ENCODE data around the gene SUMO2. TPM values are rescaled to one million over a fixed set of nuclear protein-coding genes. Genes with fewer than 3 reads are reported as not detected.
A peak's percentile ranks its signal among the peaks of the same experiment; 100 is the strongest.

The SUMO2 gene
- total and polyA plus RNA-seq, 9 of the 15 experiments (the other 6 are each of a cell fraction or from before 2014, with no cell fraction given): 157 to 733 (median 419) TPM

GRCh38 chr17:75153780-75154194 is 29.0 kb downstream of the SUMO2 start (continued):
- TF ChIP-seq MLLT1 (IDR thresholded peaks at IDR 0.05): 0 out of 4 replicates have a peak, but pooled peaks of 1 of the 2 experiments have one; percentile 13
- TF ChIP-seq ZZZ3 (IDR thresholded peaks at IDR 0.05): no peak
- TF ChIP-seq TAF7 (tag; IDR thresholded peaks at IDR 0.05): no peak
- TF ChIP-seq NCOA1 (IDR thresholded peaks at IDR 0.05; ENCODE audit: low read depth): no peak
- no peak for TF ChIP-seq NR1H2 (CRISPR knock-in tag; IDR thresholded peaks at IDR 0.05)
- peak; percentile 21; the same call in 1 of the 2 replicates for TF ChIP-seq ZC3H4 (CRISPR knock-in tag; IDR thresholded peaks at IDR 0.05; ENCODE audit: borderline replicate concordance)
- TF ChIP-seq PRDM10 (IDR thresholded peaks at IDR 0.05; ENCODE audit: partially characterized antibody): peak; percentile 54
- TF ChIP-seq ZNF592 (IDR thresholded peaks at IDR 0.05): peak; percentile 14; the same call in 1 of the 2 replicates
- TF ChIP-seq RBM15 (IDR thresholded peaks at IDR 0.05; ENCODE audit: insufficient read depth, low read length): no peak
- TF ChIP-seq, protein P1, sequence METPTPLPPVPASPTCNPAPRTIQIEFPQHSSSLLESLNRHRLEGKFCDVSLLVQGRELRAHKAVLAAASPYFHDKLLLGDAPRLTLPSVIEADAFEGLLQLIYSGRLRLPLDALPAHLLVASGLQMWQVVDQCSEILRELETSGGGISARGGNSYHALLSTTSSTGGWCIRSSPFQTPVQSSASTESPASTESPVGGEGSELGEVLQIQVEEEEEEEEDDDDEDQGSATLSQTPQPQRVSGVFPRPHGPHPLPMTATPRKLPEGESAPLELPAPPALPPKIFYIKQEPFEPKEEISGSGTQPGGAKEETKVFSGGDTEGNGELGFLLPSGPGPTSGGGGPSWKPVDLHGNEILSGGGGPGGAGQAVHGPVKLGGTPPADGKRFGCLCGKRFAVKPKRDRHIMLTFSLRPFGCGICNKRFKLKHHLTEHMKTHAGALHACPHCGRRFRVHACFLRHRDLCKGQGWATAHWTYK (CRISPR knock-in tag; IDR thresholded peaks at IDR 0.05): no peak
- peak; percentile 82 for TF ChIP-seq SAP30 (IDR thresholded peaks at IDR 0.05; ENCODE audit: borderline replicate concordance, insufficient read depth, low read depth, low read length, poor library complexity, severe bottlenecking)
- TF ChIP-seq, protein P2, sequence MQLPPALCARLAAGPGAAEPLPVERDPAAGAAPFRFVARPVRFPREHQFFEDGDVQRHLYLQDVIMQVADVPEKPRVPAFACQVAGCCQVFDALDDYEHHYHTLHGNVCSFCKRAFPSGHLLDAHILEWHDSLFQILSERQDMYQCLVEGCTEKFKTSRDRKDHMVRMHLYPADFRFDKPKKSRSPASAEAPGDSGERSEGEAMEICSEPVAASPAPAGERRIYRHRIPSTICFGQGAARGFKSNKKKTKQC (CRISPR knock-in tag; IDR thresholded peaks at IDR 0.05): no peak; the same call in 1 of the 2 replicates
- no peak for TF ChIP-seq CXXC5 (CRISPR knock-in tag; IDR thresholded peaks at IDR 0.05)
- peak in 1 of 2 experiments; percentile 4; a peak in 2 of 4 replicates for TF ChIP-seq HDAC1 (IDR thresholded peaks at IDR 0.05)
- TF ChIP-seq ZNF41 (CRISPR knock-in tag; conservative IDR thresholded peaks at IDR 0.05): no peak
- TF ChIP-seq ZNF146 (CRISPR knock-in tag; IDR thresholded peaks at IDR 0.05; ENCODE audit: unreplicated experiment): peak; percentile 15
- TF ChIP-seq MYNN (IDR thresholded peaks at IDR 0.05): no peak
- no peak for TF ChIP-seq MYNN (CRISPR knock-in tag; IDR thresholded peaks at IDR 0.05)

Measured in K562 (cell line).